Suprapubic skin (tissue), 4 donors: ENCODE data around the gene SFT2D3. TPM values are rescaled to one million over a fixed set of nuclear protein-coding genes. Genes with fewer than 3 reads are reported as not detected.

Source experiments
- DNase-seq, 2 donors: peaks; one replicate each; pipeline ENCODE4 v3.0.0-alpha.2; 2019; ENCODE audit warnings: low spot score in 2 of 2
- H3K27ac ChIP-seq: fragments of 200-600 bp; sonication (generic); one replicate; pipeline ENCODE4 v1.5.1; 2019
- H3K27me3 ChIP-seq: fragments of 200-600 bp; sonication (generic); one replicate; pipeline ENCODE4 v1.5.1; 2019
- H3K36me3 ChIP-seq: fragments of 200-600 bp; sonication (generic); one replicate; pipeline ENCODE4 v1.5.1; 2019
- H3K4me1 ChIP-seq: fragments of 200-600 bp; sonication (generic); one replicate; pipeline ENCODE4 v1.5.1; 2019
- H3K4me3 ChIP-seq: fragments of 200-600 bp; sonication (generic); one replicate; pipeline ENCODE4 v1.5.1; 2019; ENCODE audit warnings: mild to moderate bottlenecking
- H3K9me3 ChIP-seq: fragments of 200-600 bp; sonication (generic); one replicate; pipeline ENCODE4 v1.5.1; 2019
- EP300 ChIP-seq: sonication (generic); formaldehyde crosslinking; IDR thresholded peaks from one replicate; pipeline ENCODE4 v1.6.1; 2017; ENCODE audit warnings: antibody characterized with exemption
- POLR2A ChIP-seq, 2 donors: fragments of 450-650 bp; IDR thresholded peaks; one replicate each; pipeline ENCODE4 v1.6.1; 2017; ENCODE audit warnings: antibody characterized with exemption in 2 of 2, mild to moderate bottlenecking in 2 of 2, moderate library complexity in 2 of 2
- POLR2AphosphoS5 ChIP-seq, 3 donors: sonication (generic); formaldehyde crosslinking; IDR thresholded peaks; one replicate each; pipeline ENCODE4 v1.6.1; 2017; ENCODE audit warnings: antibody characterized with exemption in 3 of 3
- WGBS: methylation state at CpG from one replicate; pipeline ENCODE4 v1.1.5; 2018; 5-methylcytosine and 5-hydroxymethylcytosine counted together
- total RNA-seq, 4 donors: library from RNA; depleted of rRNA; stranded (reverse); fragments of >200 nt; gene quantifications; one replicate each; pipeline ENCODE4 v1.1.0, GENCODE V29; 2016
- TF ChIP-seq, protein P1 (sequence below), 2 donors: fragments of 200-600 bp in 1 of 2; fragments of 450-650 bp in 1 of 2; sonication (generic) in 1 of 2; IDR thresholded peaks; one replicate each; pipeline ENCODE4 v1.5.1; 2016 to 2019; ENCODE audit warnings: antibody characterized with exemption in 2 of 2, mild to moderate bottlenecking in 1 of 2, moderate library complexity in 1 of 2

Gene SFT2D3
- total RNA-seq, 4 donors from 2014 or later, result 10.2 to 15.9 (median 12.2) TPM

DNA sequence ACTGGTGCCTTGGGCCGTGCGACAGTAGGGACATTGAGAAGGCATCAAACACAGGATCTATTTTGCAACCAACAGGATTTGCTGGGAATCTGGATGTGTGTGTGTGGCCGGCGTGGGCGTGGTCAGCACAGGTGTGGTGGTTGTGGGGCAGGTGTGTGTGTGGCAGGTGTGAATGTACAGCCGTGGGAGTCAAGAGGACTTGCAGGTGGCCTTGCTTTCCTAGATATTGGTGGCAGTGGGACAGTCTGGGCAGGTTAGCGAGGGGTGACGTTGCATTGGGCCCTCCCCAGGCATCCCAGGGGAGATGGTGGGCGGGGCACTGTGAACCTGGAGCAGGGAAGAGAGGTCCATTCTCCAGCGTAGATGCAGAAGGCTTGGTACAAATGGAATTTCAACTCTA is 22.8 kb upstream of the SFT2D3 start:
- no peak overlapping the region for H3K27ac ChIP-seq
- H3K36me3 ChIP-seq, result no peaks in the 10 kb centered on the region
- no peaks in the 10 kb centered on the region for H3K9me3 ChIP-seq
- no peak overlapping the region for H3K4me3 ChIP-seq
- 81% methylated on average over 10 of the region's 10 CpGs for WGBS
- TF ChIP-seq, protein P1, sequence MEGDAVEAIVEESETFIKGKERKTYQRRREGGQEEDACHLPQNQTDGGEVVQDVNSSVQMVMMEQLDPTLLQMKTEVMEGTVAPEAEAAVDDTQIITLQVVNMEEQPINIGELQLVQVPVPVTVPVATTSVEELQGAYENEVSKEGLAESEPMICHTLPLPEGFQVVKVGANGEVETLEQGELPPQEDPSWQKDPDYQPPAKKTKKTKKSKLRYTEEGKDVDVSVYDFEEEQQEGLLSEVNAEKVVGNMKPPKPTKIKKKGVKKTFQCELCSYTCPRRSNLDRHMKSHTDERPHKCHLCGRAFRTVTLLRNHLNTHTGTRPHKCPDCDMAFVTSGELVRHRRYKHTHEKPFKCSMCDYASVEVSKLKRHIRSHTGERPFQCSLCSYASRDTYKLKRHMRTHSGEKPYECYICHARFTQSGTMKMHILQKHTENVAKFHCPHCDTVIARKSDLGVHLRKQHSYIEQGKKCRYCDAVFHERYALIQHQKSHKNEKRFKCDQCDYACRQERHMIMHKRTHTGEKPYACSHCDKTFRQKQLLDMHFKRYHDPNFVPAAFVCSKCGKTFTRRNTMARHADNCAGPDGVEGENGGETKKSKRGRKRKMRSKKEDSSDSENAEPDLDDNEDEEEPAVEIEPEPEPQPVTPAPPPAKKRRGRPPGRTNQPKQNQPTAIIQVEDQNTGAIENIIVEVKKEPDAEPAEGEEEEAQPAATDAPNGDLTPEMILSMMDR (IDR thresholded peaks at IDR 0.05), result no peak
- TF ChIP-seq POLR2A (IDR thresholded peaks at IDR 0.05) (no peak), EP300 (no peak), POLR2AphosphoS5 (IDR thresholded peaks at IDR 0.05) (no peak)
- H3K27me3 ChIP-seq, result peaks cover 16% of the 10 kb centered on the region
- peak in 1 of 2 donors; percentile 51 for DNase-seq
- H3K4me1 ChIP-seq, result peaks cover 24% of the 10 kb centered on the region

DNA sequence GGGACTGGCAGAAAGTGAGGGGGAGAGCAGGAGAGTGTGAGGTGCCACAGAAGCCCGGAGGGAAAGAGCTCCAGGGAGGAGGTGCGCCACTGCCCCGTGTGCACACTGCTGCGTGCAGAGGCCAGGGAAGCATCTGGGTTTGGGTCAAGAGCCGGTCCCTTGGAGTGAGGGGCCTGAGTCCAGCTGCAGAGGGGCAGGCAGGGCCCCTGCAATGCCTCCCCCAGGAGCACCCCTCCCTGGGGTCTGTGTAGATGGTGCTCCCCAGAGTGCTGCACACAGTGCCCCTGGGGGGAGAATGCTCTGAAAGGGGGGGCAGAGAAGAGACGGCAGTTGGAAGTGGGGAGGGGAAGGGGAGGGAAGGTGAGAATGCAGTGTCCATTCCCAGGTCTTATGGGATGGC is 22.3 kb upstream of the SFT2D3 start:
- H3K27me3 ChIP-seq, result peaks cover 16% of the 10 kb centered on the region
- DNase-seq, result no peak
- no peaks in the 10 kb centered on the region for H3K36me3 ChIP-seq
- WGBS, result 92% methylated on average over 6 of the region's 6 CpGs
- no peaks in the 10 kb centered on the region for H3K9me3 ChIP-seq
- TF ChIP-seq POLR2AphosphoS5 (IDR thresholded peaks at IDR 0.05) (no peak), EP300 (no peak)
- H3K27ac ChIP-seq, result no peak overlapping the region
- H3K4me1 ChIP-seq, result peaks cover 20% of the 10 kb centered on the region
- no peak overlapping the region for H3K4me3 ChIP-seq

DNA sequence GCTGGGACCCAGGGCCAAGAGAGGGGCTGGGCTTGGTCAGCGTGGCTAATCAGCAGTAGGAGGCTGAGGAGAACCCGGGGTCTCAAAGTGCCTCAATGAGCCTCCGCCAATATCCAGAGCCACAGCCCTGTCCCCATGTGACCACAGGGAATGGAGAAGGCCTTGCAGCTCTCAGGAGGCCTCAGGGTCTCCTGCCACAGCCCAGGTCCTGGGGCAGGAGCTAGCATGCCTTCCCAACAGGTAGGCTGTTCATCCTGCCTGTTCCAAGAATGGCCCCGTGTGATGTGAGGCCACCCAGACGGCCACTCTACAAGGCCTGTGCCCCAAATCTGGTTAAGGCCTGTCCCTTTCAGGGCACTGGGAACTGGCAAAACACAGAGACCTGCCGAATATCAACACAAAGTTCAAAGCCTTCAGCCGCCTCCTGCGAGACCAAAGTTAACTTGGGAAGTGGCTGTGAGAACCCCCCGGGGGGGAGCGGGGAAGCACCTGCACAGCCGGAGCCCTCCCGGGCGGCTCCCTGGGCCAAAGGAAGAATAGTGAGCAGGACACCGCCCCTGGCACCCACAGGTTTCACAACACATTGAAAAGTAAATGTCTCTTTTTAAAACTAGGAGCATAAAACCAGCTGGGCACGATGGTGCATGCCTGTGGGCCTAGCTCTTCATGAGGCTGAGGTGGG is 21.5 kb upstream of the SFT2D3 start:
- Histone ChIP-seq H3K4me1 (peaks cover 12% of the 10 kb centered on the region), H3K36me3 (no peaks in the 10 kb centered on the region), H3K27ac (no peak overlapping the region), H3K4me3 (no peak overlapping the region), H3K27me3 (peaks cover 11% of the 10 kb centered on the region), H3K9me3 (no peaks in the 10 kb centered on the region)
- WGBS, result 76% methylated on average over 13 of the region's 15 CpGs
- no peak for TF ChIP-seq POLR2A (IDR thresholded peaks at IDR 0.05)
- TF ChIP-seq, protein P1 (IDR thresholded peaks at IDR 0.05), result no peak
- TF ChIP-seq EP300, result no peak
- no peak for TF ChIP-seq POLR2AphosphoS5 (IDR thresholded peaks at IDR 0.05)
- peak in 1 of 2 donors; percentile 50 for DNase-seq

DNA sequence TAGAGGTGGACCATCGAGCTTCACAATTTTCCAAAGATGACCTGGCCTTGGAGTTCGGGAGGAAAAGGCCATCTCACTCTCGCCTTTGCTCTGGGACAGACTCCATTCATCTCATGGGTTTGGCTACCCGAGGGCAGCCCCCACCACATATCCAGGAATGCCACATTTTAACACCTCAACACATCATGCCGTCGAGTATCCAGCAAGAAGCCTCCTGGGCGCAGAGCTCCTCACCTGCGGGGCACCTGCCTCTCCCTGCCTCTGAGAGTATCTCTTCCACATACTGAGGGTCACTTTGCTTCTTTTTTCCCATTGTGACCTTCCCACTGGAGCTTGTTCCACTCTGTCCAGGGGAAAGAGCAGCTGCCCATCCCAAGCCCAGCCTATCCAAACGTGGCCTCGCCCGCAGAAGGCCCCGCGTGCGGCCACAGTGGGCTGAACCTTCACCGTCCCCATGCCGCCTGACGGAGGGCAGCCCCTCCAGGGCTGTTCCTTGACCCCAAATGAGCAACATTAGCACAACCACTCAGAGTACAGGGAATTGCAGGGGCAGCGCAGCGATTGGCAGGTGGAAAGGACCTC is 20.5 kb upstream of the SFT2D3 start:
- no peak overlapping the region for H3K27ac ChIP-seq

DNA sequence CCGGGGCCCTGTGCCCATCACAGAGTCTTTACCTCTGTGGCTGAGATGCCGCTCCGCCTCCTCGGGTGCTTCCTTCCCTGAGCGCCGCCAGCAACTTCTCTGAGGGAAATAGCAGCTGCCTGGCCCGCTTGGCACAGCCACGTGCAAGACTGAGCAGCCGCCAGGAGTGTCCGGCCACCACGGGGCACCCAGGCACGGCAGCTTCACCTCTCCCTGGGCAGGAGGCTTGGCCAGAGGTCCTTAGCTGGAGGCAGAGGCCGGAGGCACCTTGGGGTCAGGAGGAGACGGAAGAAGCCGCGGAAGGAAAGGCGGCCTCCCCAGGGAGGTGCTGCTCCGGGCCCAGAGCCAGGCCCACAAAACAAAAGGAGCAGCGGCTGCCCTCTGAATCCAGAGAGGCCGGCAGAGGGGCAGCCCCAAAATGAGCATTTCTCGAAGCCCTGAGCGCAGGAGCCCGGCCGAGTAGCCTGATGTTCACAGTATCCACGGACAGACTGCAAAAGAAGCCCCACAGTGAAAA is 20.0 kb upstream of the SFT2D3 start:
- no peaks in the 10 kb centered on the region for H3K9me3 ChIP-seq
- DNase-seq, result peak in 1 of 2 donors; percentile 66
- H3K27me3 ChIP-seq, result peaks cover 4% of the 10 kb centered on the region
- no peak overlapping the region for H3K27ac ChIP-seq
- TF ChIP-seq, protein P1 (IDR thresholded peaks at IDR 0.05), result no peak
- TF ChIP-seq EP300, result no peak
- no peak for TF ChIP-seq POLR2A (IDR thresholded peaks at IDR 0.05)
- TF ChIP-seq POLR2AphosphoS5 (IDR thresholded peaks at IDR 0.05), result no peak
- H3K4me3 ChIP-seq, result peak overlapping the region; percentile 33
- no peaks in the 10 kb centered on the region for H3K4me1 ChIP-seq
- WGBS, result 55% methylated on average over 18 of the region's 25 CpGs
- no peaks in the 10 kb centered on the region for H3K36me3 ChIP-seq

More for the DNA sequence above, 20.5 kb upstream of the SFT2D3 start:
- Histone ChIP-seq H3K9me3 (no peaks in the 10 kb centered on the region), H3K4me1 (peaks cover 4% of the 10 kb centered on the region), H3K4me3 (peak overlapping the region; percentile 33), H3K36me3 (no peaks in the 10 kb centered on the region), H3K27me3 (peaks cover 4% of the 10 kb centered on the region)
- TF ChIP-seq POLR2A (IDR thresholded peaks at IDR 0.05), result no peak
- no peak for TF ChIP-seq POLR2AphosphoS5 (IDR thresholded peaks at IDR 0.05)
- TF ChIP-seq EP300, result no peak
- TF ChIP-seq, protein P1 (IDR thresholded peaks at IDR 0.05), result no peak
- no peak for DNase-seq
- WGBS, result 92% methylated on average over 19 of the region's 19 CpGs
